Measurements from ENCODE around the gene ARHGAP8. TPM values are rescaled to one million over a fixed set of nuclear protein-coding genes. Genes with fewer than 3 reads are reported as not detected.
A peak's percentile ranks its signal among the peaks of the same experiment; 100 is the strongest.
"Not testable (repeated sequence)": the region's sequence is repeated elsewhere in the genome, so short reads cannot be mapped to it uniquely, and the experiment has no call there.

Gene ARHGAP8
- total RNA-seq, 1 donor from 2014 or later: not detected

- DNase-seq: no peak
Measured at GRCh38 chr22:44776605-44777363, 24.4 kb downstream of the ARHGAP8 start.

GRCh38 chr22:44777364-44777755 lies 25.0 kb downstream of the ARHGAP8 start:
- DNase-seq: no peak

DNA sequence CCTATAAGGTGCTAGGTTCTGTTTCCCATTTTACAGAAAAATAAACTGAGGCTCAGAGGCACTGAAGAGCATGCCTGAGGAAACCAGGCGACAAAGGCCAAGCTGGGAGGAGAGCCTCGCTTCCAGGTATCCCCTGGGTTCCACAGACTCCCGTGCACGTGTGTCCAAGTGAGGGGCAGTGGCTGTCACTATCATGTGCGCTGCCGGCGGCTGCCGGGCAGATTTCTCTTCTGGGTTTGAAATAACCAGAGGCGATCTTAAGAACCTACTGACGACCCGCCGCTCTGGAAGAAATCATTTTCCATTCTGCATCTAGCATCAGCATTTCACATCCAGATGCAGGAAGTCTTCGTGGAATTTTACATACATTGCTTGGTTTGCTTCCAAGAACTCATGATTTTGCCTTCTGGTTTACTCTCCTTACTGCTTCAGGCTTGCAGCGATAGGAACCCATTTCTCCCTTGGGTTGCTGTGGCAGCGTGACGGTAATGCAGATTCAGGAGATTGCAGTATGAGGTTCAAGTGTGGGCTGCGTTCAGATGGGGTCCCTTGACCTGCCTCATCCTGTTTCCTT lies 28.6 kb downstream of the ARHGAP8 start:
- DNase-seq: no peak

- no peak for DNase-seq
Measured at GRCh38 chr22:44782363-44782963, 30.1 kb downstream of the ARHGAP8 start.

- no peak for DNase-seq
Measured at GRCh38 chr22:44783091-44783490, 30.7 kb downstream of the ARHGAP8 start.

GRCh38 chr22:44783581-44783980 lies 31.2 kb downstream of the ARHGAP8 start:
- DNase-seq: peak; percentile 3

DNA sequence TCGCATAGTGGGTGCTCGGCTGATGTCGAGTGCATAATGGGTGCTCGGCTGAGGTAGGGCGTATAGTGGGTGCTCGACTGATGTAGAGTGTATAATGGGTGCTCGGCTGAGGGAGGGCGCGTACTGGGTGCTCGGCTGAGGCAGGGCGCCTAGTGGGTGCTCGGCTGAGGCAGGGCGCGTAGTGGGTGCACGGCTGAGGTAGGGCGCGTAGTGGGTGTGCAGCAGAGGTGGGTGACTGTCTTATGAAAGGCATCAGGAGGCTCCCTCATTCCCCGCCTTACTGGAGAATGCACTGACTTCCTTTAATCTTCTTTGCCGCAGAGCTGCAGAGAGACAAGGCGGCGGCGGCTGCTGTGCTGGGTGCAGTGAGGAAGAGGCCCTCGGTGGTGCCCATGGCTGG lies 33.8 kb downstream of the ARHGAP8 start:
- DNase-seq: no peak

DNA sequence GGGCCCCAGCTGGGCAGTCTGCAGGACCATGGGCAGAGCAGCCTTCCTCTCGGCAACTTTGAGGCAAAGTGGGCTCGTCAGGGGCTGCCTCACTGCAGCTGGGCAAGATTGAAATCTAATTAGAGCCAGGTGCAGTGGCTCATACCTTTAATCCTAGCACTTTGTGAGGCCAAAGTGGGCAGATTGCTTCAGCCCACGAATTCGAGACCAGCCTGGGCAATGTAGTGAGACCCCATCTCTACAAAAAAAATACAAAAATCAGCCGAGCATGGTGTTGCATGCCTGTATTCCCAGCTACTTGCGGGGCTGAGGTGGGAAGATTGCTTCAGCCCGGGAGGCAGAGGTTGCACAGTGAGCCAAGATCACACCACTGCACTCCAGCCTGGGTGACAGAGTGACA lies 34.2 kb downstream of the ARHGAP8 start:
- DNase-seq: no peak

GRCh38 chr22:44787832-44788231 lies 35.5 kb downstream of the ARHGAP8 start:
- no peak for DNase-seq

DNA sequence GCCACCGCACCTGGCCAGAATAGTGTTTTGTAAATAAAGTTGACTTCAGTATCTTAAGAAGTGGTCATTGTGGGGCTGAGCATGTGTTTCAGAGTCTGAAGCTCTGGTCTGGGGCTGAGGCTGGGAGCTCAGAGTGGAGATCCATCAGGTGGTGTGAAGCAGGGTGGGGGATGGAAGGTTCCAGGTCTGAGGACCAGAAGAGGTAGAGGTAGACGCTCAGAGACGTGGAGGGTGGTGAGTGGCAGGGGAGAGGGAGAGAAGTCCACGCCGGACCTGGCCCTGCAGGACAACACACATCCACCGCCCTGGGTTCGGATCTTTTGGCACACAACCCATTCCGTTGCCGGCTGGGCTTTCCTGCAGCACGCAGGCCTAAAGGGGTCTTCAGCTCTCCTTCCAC lies 40.7 kb downstream of the ARHGAP8 start:
- no peak for DNase-seq

DNA sequence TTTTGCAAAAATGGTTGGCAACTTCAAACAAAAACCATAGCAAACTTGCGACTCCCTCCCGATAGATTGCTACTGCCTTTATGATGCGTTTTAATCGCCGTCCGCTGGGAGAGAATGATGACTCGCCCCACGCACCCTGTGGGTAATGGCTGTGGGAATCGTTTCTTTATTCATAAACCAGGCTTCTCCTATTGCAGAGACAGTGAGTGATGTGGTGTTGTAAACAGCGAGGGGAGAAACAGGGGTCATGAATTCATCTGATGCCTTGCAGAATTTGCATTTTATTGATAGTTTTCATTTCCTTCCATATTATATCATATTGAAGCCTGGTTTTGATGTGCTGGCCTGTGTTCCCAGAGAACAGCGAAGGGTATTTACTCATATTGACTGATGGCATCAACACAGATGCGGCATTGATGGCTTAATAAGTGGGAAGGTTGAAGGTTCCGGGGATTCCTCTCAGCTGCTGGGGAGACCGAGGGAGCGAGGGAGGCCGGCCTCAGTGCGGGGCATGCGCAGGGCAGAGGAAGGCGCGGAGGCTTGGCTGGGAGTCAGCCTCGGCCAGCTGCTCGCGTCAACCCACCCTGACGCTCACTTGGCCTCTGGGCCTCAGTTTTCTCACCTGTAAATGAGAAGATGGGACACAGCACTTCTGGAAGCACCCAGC lies 41.3 kb downstream of the ARHGAP8 start:
- DNase-seq: no peak

GRCh38 chr22:44795701-44796630 lies 43.6 kb downstream of the ARHGAP8 start:
- DNase-seq: no peak

DNA sequence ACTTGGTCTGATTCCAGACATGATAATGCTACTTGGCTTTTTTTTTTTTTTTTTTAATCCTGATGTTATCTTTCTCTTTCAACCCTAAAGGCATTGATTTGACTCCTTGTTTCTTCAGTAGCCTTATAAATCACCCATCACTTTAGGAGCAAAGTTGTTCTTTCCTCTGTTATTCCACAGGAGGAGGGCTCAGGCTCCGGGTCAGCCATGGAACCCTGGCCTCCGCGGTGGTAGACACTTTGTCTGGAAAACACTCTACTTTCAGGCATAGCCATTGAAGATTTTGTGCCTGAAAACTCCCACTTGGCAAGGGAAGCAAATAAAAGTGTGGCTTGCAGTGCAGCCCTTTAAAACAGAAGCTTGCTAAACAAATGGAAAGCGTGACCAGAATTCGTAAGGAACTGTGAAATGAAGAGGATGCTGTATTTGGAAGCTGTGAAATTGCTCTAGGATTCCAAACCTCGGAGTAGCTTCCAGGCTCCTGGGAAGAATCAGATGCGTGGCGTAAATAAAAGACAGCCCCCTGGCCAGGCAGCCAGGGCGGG lies 44.9 kb downstream of the ARHGAP8 start:
- DNase-seq: no peak

DNA sequence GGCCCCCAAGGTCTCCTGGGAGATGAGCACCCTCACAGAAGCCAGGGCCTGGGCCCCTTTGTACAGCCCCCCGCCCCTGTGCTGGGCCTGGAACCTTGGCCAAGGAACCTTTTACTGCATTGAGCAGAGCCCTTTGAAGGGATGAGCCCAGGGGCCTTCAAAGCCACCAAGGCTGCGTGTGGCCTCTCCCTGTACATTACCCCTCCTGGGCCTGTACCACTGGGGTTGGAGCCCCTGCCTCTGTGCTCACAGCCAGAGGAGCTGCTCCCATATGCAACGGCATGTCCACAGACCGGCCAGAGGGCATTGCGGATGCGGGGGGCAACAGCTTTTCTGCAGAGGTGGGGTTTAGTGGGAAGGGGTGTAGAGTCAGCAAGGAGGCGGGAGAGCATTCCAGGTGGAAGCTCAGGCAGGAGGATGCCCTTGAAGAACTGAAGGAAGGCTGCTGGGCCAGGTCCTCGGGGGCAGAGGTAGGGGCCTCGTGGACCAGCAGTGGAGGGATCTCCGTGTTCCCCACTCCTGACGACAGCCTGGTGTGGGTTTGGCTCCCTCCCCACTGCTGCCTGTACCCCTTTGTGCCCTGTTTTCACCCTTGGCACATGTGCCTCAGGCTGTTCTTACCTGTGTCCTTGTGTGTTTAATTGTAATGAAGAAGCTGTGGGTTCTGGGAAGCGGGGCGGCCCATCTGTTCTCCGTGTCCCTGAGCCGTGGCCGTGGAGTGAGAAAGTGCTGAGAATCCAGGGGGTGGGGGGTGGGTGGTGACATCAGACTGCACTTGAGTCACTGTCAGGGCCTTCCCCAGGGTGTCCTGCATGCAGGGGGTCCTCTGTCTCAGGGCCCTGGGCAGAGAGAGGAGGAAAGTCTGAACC lies 46.9 kb downstream of the ARHGAP8 start:
- no peak for DNase-seq

- not testable (repeated sequence) for DNase-seq
Measured at GRCh38 chr22:44799946-44800634, 47.7 kb downstream of the ARHGAP8 start.

DNA sequence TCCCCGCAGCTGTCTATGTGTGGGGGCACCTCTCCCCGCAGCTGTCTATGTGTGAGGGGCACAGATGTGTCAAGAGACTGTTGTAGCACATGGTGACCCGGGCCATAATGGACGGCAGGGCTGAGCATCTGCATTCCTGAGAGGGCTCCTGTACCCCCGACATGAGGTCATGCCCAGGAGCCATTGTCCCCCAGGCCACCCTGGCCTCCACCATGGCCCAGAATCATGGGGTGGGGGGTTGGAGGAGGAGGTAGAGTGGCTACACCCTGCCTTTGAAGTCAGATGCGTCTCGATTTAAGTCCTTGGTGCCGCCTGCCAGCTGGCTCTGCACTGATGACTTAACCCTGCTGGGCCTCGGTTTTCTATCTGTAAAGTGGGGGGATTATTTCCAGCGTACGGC lies 49.1 kb downstream of the ARHGAP8 start:
- no peak for DNase-seq

- no peak for DNase-seq
Measured at GRCh38 chr22:44802071-44802700, 49.8 kb downstream of the ARHGAP8 start.

GRCh38 chr22:44802956-44803355 lies 50.6 kb downstream of the ARHGAP8 start:
- no peak for DNase-seq

DNA sequence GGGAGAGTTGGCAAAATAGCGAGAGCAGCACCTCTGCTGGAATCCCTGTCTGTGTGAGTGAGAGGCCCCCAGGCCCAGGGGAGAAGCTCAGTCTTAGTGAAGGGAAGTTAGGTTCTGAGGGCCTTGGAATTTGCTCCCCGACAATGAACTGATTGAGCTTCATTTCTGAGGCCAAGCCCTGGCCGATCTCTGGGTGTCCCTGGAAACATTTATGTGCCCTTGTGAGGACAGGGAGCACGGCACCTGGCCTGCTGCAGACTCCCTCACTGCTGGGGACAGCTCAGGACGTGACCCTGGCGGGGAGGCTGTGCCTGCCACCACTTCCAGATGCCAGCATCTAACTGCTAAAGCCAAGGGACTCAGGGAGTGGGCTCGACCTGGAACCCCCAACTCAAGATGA lies 52.0 kb downstream of the ARHGAP8 start:
- no peak for DNase-seq

- no peak for DNase-seq
Measured at GRCh38 chr22:44805711-44806110, 53.3 kb downstream of the ARHGAP8 start.

Measured in dermis blood vessel endothelial cell (primary cell).